GM23338 (cell line): ENCODE results near the gene SYNPR. TPM values are rescaled to one million over a fixed set of nuclear protein-coding genes. Genes with fewer than 3 reads are reported as not detected.

Experiments
- ATAC-seq: fragments of 200-7000 bp; cut with Tn5 transposase; 3 replicates; pipeline ENCODE4 v1.9.1; 2020
- DNase-seq: peaks from one replicate; pipeline ENCODE4 v3.0.0-alpha.2; 2015; ENCODE audit warnings: low spot score
- H2AFZ ChIP-seq: fragments of 200-600 bp; sonication (generic); 2 replicates; pipeline ENCODE4 v1.8.0; 2016; ENCODE audit warnings: antibody characterized with exemption, mild to moderate bottlenecking, moderate library complexity
- H3F3A ChIP-seq: fragments of 200-600 bp; sonication (generic); replicated peaks from 2 replicates; pipeline ENCODE4 v1.8.0; 2017; ENCODE audit warnings: antibody characterized with exemption, mixed run types, low read depth
- H3K27ac ChIP-seq: fragments of 200-600 bp; sonication (generic); 2 replicates; pipeline ENCODE4 v1.6.1; 2016; ENCODE audit warnings: low read depth
- H3K27me3 ChIP-seq: fragments of 200-600 bp; sonication (generic); 2 replicates; pipeline ENCODE4 v1.8.0; 2016; ENCODE audit warnings: mild to moderate bottlenecking, mixed run types, moderate library complexity; ENCODE audit not compliant: insufficient read depth
- H3K36me3 ChIP-seq: fragments of 200-600 bp; sonication (generic); 2 replicates; pipeline ENCODE4 v1.8.0; 2016; ENCODE audit warnings: mild to moderate bottlenecking; ENCODE audit not compliant: insufficient read depth
- H3K4me1 ChIP-seq: fragments of 200-600 bp; sonication (generic); 2 replicates; pipeline ENCODE4 v1.8.0; 2016; ENCODE audit warnings: mild to moderate bottlenecking, moderate library complexity; ENCODE audit not compliant: insufficient read depth
- H3K4me2 ChIP-seq: fragments of 200-600 bp; sonication (generic); 2 replicates; pipeline ENCODE4 v1.7.1; 2017; ENCODE audit warnings: mixed run types
- H3K4me3 ChIP-seq: fragments of 200-600 bp; sonication (generic); 2 replicates; pipeline ENCODE4 v1.6.1; 2016; ENCODE audit warnings: mixed run types
- H3K79me2 ChIP-seq: fragments of 200-600 bp; sonication (generic); replicated peaks from 2 replicates; pipeline ENCODE4 v1.8.0; 2017; ENCODE audit warnings: mild to moderate bottlenecking; ENCODE audit not compliant: insufficient read depth
- H3K9me2 ChIP-seq: fragments of 200-600 bp; sonication (generic); 2 replicates; pipeline ENCODE4 v1.8.0; 2017; ENCODE audit not compliant: insufficient read depth
- H4K20me1 ChIP-seq: fragments of 200-600 bp; sonication (generic); replicated peaks from 2 replicates; pipeline ENCODE4 v1.8.0; 2017; ENCODE audit warnings: mild to moderate bottlenecking; ENCODE audit not compliant: insufficient read depth
- H3K27ac Mint-ChIP-seq: 2 replicates; pipeline ENCODE4 v1.8.0; 2020; ENCODE audit warnings: inconsistent platforms, mild to moderate bottlenecking, moderate library complexity, mixed read lengths
- H3K27me3 Mint-ChIP-seq: 3 replicates; pipeline ENCODE4 v1.8.0; 2022; ENCODE audit warnings: low read depth, mild to moderate bottlenecking, moderate library complexity, mixed read lengths, inconsistent platforms; ENCODE audit not compliant: insufficient read depth, poor library complexity
- H3K36me3 Mint-ChIP-seq: 3 replicates; pipeline ENCODE4 v1.8.0; 2021; ENCODE audit warnings: low read depth, mild to moderate bottlenecking, inconsistent platforms, moderate library complexity, mixed read lengths
- H3K4me1 Mint-ChIP-seq: 3 replicates; pipeline ENCODE4 v1.8.0; 2020; ENCODE audit warnings: mild to moderate bottlenecking, inconsistent platforms, mixed read lengths
- H3K4me3 Mint-ChIP-seq: 3 replicates; pipeline ENCODE4 v1.8.0; 2021; ENCODE audit warnings: moderate library complexity, mild to moderate bottlenecking, inconsistent platforms, mixed read lengths
- H3K9me3 Mint-ChIP-seq: 3 replicates; pipeline ENCODE4 v1.8.0; 2020; ENCODE audit warnings: moderate library complexity, mild to moderate bottlenecking, inconsistent platforms, mixed read lengths
- NANOG ChIP-seq: IDR thresholded peaks from 2 replicates; pipeline ENCODE4 v1.6.1; 2016; ENCODE audit warnings: antibody characterized with exemption, borderline replicate concordance
- POLR2AphosphoS5 ChIP-seq: IDR thresholded peaks from 2 replicates; pipeline ENCODE4 v1.6.1; 2016; ENCODE audit warnings: antibody characterized with exemption, low read depth
- REST ChIP-seq: IDR thresholded peaks from one replicate; pipeline ENCODE4 v1.6.1; 2018; ENCODE audit warnings: antibody characterized with exemption; ENCODE audit not compliant: unreplicated experiment
- ZNF114 ChIP-seq: fragments of 250-450 bp; sonication (Bioruptor Pico); IDR thresholded peaks from 2 replicates; pipeline ENCODE4 v1.5.0; 2020; ENCODE audit warnings: mild to moderate bottlenecking, moderate library complexity
- polyA plus RNA-seq: library from polyadenylated mRNA; unstranded; fragments of >200 nt; fragmentation: Nextera tagmentation; extraction: Ambion mirVana; gene quantifications from 2 replicates; pipeline ENCODE4 v1.2.1, GENCODE V29; 2016
- total RNA-seq: library from RNA; depleted of rRNA; stranded (reverse); fragments of >200 nt; shearing (Covaris generic); gene quantifications from 2 replicates; pipeline ENCODE4 v1.2.3, GENCODE V29; 2014
- TF ChIP-seq, protein P1 (sequence below): fragments of 250-450 bp; sonication (Bioruptor Pico); IDR thresholded peaks from 2 replicates; pipeline ENCODE4 v1.5.0; 2020; ENCODE audit warnings: mild to moderate bottlenecking, moderate library complexity

Gene SYNPR
- total and polyA plus RNA-seq, 2 experiments from 2014 or later = 0.38 to 0.55 TPM

DNA sequence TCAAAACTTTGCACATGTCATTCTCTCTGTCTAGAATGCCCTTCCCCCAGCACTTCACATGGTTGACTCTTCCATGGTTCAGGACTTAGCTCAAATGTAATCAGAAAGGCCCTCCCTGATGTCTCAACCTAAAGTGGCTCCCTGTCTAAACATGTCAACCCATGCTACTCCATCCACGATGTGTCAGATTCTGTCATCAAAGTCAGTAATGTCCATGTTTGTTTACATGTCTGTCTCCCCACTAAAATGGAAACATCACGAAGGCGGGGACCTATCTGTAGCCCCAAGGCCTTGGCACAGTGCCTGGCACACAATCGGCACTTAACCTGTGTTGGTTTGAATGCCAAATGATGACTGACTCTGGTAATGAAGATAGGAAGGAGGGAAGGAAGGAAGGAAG lies 353.6 kb downstream of the SYNPR start:
- Histone ChIP-seq H3K4me1 (peaks cover under 1% of the 10 kb centered on the region; the same call in 1 of the 2 replicates), H3K27me3 (no peaks in the 10 kb centered on the region), H2AFZ (no peak overlapping the region), H3K9me2 (no peaks in the 10 kb centered on the region), H3F3A (no peaks in the 10 kb centered on the region), H3K4me2 (no peak overlapping the region), H4K20me1 (no peaks in the 10 kb centered on the region), H3K79me2 (no peaks in the 10 kb centered on the region), H3K27ac (no peak overlapping the region), H3K4me3 (no peak overlapping the region), H3K36me3 (no peaks in the 10 kb centered on the region)
- no peaks in the 10 kb centered on the region for H3K36me3 Mint-ChIP-seq
- H3K27ac Mint-ChIP-seq = no peak overlapping the region
- H3K4me3 Mint-ChIP-seq = no peak overlapping the region
- DNase-seq (no peak), ATAC-seq (no peak)
- no peaks in the 10 kb centered on the region for H3K27me3 Mint-ChIP-seq
- TF ChIP-seq, protein P1, sequence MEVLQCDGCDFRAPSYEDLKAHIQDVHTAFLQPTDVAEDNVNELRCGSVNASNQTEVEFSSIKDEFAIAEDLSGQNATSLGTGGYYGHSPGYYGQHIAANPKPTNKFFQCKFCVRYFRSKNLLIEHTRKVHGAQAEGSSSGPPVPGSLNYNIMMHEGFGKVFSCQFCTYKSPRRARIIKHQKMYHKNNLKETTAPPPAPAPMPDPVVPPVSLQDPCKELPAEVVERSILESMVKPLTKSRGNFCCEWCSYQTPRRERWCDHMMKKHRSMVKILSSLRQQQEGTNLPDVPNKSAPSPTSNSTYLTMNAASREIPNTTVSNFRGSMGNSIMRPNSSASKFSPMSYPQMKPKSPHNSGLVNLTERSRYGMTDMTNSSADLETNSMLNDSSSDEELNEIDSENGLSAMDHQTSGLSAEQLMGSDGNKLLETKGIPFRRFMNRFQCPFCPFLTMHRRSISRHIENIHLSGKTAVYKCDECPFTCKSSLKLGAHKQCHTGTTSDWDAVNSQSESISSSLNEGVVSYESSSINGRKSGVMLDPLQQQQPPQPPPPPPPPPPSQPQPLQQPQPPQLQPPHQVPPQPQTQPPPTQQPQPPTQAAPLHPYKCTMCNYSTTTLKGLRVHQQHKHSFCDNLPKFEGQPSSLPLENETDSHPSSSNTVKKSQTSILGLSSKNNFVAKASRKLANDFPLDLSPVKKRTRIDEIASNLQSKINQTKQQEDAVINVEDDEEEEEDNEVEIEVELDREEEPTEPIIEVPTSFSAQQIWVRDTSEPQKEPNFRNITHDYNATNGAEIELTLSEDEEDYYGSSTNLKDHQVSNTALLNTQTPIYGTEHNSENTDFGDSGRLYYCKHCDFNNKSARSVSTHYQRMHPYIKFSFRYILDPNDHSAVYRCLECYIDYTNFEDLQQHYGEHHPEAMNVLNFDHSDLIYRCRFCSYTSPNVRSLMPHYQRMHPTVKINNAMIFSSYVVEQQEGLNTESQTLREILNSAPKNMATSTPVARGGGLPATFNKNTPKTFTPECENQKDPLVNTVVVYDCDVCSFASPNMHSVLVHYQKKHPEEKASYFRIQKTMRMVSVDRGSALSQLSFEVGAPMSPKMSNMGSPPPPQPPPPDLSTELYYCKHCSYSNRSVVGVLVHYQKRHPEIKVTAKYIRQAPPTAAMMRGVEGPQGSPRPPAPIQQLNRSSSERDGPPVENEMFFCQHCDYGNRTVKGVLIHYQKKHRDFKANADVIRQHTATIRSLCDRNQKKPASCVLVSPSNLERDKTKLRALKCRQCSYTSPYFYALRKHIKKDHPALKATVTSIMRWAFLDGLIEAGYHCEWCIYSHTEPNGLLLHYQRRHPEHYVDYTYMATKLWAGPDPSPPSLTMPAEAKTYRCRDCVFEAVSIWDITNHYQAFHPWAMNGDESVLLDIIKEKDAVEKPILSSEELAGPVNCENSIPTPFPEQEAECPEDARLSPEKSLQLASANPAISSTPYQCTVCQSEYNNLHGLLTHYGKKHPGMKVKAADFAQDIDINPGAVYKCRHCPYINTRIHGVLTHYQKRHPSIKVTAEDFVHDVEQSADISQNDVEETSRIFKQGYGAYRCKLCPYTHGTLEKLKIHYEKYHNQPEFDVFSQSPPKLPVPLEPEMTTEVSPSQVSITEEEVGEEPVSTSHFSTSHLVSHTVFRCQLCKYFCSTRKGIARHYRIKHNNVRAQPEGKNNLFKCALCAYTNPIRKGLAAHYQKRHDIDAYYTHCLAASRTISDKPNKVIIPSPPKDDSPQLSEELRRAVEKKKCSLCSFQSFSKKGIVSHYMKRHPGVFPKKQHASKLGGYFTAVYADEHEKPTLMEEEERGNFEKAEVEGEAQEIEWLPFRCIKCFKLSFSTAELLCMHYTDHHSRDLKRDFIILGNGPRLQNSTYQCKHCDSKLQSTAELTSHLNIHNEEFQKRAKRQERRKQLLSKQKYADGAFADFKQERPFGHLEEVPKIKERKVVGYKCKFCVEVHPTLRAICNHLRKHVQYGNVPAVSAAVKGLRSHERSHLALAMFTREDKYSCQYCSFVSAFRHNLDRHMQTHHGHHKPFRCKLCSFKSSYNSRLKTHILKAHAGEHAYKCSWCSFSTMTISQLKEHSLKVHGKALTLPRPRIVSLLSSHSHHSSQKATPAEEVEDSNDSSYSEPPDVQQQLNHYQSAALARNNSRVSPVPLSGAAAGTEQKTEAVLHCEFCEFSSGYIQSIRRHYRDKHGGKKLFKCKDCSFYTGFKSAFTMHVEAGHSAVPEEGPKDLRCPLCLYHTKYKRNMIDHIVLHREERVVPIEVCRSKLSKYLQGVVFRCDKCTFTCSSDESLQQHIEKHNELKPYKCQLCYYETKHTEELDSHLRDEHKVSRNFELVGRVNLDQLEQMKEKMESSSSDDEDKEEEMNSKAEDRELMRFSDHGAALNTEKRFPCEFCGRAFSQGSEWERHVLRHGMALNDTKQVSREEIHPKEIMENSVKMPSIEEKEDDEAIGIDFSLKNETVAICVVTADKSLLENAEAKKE (CRISPR knock-in tag) = no peak
- TF ChIP-seq NANOG = no peak
- H3K9me3 Mint-ChIP-seq = no peaks in the 10 kb centered on the region
- peaks cover 2% of the 10 kb centered on the region; the same call in 1 of the 3 replicates for H3K4me1 Mint-ChIP-seq

DNA sequence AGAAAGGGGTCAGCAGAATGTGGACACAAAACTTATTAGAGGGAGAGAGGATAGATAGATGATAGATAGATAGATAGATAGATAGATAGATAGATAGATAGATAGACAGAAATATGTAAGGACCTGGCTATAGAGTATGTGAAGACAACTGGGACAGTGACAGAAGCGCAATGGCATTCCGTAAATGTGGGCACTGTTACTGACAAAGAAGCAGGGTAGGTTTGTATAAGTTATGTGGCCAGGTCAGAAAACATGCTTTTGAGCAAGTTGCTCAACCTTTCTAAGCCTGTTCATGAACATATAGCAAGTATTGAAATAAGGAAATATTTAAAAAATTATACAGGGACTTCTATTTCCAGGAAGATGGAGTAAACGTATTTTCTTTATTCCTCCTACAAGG lies 357.1 kb downstream of the SYNPR start:
- Histone ChIP-seq H3K27ac (no peak overlapping the region), H3F3A (no peaks in the 10 kb centered on the region), H3K27me3 (no peaks in the 10 kb centered on the region), H3K4me2 (no peak overlapping the region), H3K9me2 (no peaks in the 10 kb centered on the region), H3K36me3 (no peaks in the 10 kb centered on the region), H3K4me1 (no peaks in the 10 kb centered on the region), H3K79me2 (no peaks in the 10 kb centered on the region), H3K4me3 (no peak overlapping the region), H2AFZ (no peak overlapping the region), H4K20me1 (no peaks in the 10 kb centered on the region)
- Mint-ChIP-seq H3K9me3 (no peaks in the 10 kb centered on the region), H3K27ac (no peak overlapping the region), H3K4me3 (no peak overlapping the region), H3K27me3 (peaks cover 2% of the 10 kb centered on the region), H3K4me1 (no peaks in the 10 kb centered on the region), H3K36me3 (no peaks in the 10 kb centered on the region)
- ATAC-seq = no peak
- no peak for DNase-seq
- no peak for TF ChIP-seq POLR2AphosphoS5
- TF ChIP-seq REST = no peak
- TF ChIP-seq ZNF114 (CRISPR knock-in tag) = no peak
